HG03039 (cell line): ENCODE results near the gene TYK2.
"Not testable (repeated sequence)": the region's sequence is repeated elsewhere in the genome, so short reads cannot be mapped to it uniquely, and the experiment has no call there.

ENCODE experiments used
- ATAC-seq: cut with Tn5 transposase; IDR thresholded peaks from one replicate; pipeline ENCODE4 v1.9.1; 2021; ENCODE audit warnings: mild to moderate bottlenecking, moderate library complexity; ENCODE audit not compliant: unreplicated experiment

Gene TYK2

DNA sequence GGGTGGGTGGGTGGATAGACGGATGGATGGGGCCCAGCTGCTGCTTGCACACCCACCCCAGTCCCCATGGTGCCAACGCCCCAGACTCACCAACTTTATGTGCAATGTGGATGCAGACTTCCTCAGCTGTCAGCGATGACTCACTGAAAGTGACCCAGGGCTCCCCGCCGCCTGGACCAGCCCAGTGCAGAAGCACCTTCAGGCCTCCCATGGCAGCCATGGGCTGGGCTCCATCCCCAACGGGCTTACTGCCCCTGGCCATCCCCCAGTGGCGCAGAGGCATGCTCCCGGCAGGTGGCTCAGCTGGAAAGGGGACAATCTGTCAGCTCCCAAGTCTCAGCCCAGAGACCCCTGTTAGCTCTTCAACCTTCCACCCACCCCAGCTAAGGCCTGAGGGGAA is 2.2 kb downstream of the TYK2 start:
- no peak for ATAC-seq

DNA sequence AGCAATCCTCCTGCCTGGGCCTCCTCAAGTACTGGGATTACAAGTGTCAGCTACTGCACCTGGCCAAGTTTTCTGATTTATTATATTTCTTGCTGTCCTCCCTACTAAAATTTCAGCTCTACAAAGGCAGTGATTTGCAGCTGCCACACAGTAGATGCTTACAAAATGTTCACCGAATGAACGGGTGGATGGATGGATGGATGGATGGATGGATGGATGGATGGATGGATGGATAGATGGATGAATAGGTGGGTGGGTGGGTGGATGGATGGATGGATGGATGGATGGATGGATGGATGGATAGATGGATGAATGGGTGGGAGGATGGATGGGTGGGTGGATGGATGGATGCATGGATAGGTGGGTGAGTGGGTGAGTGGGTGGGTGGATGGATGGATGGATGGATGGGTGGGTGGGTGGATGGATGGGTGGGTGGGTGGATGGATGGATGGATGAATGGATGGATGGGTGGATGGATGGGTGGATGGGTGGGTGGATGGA is 3.2 kb downstream of the TYK2 start:
- ATAC-seq = not testable (repeated sequence)

DNA sequence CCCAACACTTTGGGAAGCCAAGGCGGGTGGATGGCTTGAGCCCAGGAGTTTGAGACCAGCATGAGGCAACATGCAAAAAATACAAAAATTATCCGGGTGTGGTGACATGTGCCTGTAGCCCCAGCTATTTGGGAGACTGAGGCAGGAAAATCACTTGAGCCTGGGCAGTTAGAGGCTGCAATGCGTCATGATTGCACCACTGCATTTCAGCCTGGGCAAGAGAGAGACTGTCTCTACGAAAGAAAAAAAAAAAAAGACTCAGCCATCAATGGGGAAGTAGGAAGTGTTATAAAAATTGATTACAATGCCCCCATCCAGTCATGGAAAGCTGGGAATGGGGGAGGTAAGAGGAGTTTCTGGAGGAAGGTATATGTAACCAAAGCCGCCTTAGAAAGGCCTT is 5.4 kb downstream of the TYK2 start:
- ATAC-seq = no peak

DNA sequence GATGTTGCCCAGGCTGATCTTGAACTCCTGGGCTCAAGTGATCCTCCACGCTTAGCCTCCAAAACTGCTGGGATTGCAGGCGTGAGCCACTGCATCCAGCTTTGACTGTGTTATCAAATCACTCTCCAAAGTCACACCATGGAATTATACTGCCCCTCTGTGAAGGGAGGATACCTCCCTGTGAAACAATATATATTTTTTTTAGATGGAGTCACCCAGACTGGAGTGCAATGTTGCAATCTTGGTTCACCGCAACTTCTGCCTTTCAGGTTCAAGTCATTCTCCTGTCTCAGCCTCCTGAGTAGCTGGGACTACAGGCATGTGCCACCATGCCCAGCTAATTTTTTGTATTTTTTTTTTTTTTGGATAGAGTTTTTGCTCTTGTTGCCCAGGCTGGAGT is 7.7 kb downstream of the TYK2 start:
- ATAC-seq = no peak

DNA sequence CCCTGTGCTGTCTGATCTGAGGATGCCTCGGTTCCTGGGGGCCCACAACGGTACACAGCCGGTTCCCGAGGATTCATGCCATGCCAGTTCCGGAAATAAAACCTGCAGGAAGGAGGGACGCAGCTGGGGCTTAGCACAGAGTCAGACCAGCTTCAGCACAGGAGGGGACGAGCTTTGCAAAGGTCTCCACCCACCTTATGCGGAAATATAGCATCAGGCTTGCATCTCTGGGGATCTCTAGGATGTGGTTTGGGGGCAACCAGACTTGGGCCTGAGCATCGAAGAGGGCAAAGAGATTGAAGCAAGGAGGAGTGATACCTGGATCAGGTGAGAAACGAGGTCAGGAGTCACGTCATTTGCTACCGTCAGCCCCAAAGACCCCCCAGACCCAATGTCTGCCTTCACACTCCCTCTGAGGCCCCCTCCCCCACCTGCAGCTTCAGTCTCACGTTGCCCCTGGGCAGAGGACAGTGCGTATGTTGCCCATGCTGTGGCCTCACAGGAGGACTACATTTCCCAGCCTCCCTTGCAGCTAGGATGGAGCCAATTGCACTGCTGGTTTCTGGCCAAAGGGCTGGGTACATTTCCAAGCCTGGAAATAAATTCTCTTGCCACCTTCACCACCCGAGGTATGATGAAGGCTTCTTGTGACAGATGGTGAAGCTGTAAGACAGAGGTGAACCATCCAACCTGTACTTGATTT is 12.1 kb downstream of the TYK2 start:
- ATAC-seq = no peak

DNA sequence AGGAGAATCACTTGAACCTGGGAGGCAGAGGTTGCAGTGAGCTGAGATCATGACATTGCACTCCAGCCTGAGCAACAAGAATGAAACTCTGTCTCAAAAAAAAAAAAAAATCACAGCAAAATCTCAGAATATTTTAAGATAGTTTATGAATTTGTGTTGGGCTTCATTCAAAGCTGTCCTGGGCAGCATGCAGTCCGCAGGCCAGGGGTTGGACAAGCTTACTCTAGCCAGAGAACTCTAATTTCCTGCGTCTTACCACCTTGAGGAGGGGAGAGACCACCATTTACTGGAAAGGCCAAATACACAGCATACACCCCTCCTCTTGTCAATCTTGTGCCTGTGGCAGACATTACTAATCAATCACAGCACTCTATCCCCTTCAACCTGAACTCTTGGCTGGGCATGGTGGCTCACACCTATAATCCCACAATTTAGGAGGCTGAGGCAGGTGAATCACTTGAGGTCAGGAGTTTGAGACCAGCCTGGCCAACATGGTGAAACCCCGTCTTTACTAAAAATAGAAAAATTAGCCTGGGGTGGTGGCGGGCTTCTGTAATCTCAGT is 13.3 kb downstream of the TYK2 start:
- not testable (repeated sequence) for ATAC-seq

DNA sequence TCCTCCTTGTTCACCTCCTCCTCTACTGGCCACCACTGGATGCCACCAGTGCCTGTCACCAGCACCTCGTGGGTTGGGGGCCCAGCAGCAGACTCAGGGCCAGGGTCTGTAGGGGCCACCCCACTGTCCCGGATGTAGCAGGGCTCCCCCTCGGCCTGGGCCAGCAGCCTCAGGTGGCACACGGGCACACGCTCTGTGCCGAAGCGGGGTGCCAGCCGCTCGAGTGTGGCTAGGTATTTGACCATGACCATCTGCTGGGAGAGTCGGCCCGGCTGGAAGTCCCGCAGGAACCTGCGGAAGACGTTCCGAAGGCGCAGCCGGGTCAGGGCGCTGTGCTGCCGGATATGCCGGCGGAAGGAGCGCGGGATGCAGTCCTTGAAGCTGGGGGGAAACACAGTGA is 14.9 kb downstream of the TYK2 start:
- no peak for ATAC-seq

DNA sequence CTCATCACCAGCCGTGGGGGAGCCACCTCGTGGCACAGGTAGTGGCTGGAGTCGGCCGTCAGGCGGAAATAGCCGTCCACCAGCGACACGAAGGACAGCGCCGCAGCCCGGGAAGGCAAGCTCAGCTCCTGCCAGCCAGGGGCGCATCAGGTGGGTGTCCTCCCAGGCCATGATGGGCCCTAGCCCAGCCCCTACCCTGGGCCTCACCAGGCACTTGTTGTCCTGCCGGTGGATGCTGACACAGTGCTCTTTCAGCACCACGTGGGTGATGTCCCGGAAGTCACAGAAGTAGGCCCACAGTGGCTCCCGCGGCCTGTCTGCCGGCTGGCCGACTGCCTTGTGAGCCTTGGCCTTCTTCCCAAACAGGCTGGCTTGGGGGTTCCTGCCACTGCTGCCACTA is 15.7 kb downstream of the TYK2 start:
- no peak for ATAC-seq

DNA sequence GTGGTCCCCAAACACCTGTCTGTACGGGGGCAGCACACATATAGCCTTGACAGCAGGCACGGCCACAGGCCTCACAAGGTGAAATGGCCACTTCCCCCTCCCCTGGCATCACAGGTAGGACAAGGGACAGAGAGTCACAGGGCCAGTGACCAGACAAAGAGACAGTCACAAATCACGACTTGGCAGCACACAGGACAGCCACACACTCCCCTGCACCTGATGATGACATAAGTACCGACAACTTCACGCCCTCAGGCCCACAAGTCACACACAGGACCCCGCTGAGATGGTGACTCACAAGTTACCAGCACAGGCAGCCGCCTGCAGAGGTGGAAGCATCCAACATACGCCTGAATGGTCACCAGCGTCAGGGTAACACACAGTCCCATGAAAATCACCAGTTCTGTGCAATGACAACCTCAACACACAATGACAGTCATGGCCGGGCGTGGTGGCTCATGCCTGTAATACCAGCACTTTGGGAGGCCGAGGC is 16.5 kb downstream of the TYK2 start:
- ATAC-seq = no peak

DNA sequence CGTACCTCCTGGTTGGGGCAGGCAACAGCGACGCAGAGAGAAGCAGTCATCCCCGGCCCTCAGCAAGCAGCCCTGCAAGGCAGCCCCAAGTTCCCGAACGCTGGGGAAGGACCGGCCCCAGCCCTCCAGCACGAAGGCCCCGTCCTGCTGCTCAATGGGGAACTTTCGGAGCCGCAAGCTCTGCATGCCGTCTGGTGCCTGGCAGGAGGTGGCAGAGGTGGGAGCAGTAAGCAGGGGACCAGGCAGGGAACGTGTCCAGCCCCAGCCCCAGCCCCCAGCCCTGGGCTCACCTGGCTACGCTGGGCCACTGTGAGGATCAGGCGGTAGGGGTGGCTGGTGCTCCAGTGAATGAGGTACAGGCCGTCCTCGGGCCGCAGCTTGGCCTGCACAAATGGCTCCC is 18.1 kb downstream of the TYK2 start:
- ATAC-seq = no peak

DNA sequence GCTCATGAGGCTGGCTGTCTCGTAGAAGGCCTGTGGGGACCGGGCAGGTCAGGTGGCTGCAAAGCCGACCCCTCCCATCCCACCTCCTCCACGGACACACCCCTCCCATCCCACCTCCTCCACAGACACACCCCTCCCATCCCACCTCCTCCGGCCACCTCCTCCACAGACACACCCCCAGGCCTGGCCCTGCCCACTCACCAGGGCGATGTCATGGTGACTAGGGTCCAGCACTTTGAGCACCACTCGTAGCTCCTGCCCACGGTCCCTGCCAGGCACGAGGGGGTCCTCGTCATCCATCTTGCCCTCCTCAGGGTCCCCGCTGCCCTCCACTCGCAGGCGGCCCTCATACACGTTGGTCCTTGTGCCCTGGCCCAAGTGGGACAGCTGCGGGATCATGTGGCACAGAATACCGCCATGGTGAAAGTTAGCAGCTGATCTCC is 18.8 kb downstream of the TYK2 start:
- ATAC-seq = no peak

DNA sequence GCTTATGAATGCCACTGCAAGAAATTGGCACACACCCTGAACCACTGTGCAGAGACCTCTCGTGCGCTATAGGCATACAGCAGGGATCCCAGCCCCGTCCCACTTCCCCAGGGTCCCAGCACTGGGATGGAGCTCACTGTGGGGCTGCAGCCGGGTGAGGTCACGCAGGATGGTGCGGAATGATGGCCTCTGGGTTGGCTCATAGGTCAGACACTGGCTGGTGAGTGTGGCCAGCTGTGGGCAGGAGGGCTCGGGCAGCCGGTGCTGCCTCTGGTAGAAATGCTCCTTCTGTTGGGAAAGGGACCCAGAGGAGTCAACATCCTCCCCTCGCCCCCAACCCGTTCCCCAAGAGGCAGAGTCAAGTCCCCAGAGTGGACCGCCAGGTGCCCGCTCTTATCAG is 23.9 kb downstream of the TYK2 start:
- no peak for ATAC-seq

DNA sequence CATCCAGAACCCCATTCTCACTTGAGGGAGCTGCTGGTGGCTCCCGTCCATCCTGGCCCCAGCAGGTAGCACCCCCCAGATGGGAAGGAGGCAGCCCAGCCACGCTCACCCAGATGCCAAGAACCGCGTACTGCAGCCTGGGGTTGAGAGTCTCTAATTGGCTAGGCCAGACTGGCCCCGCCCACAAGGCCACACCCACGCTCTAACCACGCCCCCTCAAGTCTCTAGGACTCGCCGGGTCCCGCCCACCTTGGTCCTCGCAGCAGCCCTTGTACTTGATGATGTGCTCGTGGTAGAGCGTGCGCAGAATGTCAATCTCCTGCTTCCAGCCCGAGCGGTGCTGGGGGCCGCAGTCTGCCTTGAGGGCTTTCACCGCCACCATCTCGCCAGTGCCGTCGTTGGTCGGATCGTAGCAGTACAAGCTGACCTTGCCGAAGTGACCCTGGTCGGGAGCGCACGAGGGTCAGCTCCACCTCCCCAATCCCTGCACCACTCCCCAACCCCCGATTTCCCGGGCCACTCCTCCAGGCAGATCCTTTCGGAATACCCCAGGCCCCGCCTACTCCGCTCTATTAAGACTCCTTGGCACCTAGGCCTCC is 26.5 kb downstream of the TYK2 start:
- ATAC-seq = no peak

DNA sequence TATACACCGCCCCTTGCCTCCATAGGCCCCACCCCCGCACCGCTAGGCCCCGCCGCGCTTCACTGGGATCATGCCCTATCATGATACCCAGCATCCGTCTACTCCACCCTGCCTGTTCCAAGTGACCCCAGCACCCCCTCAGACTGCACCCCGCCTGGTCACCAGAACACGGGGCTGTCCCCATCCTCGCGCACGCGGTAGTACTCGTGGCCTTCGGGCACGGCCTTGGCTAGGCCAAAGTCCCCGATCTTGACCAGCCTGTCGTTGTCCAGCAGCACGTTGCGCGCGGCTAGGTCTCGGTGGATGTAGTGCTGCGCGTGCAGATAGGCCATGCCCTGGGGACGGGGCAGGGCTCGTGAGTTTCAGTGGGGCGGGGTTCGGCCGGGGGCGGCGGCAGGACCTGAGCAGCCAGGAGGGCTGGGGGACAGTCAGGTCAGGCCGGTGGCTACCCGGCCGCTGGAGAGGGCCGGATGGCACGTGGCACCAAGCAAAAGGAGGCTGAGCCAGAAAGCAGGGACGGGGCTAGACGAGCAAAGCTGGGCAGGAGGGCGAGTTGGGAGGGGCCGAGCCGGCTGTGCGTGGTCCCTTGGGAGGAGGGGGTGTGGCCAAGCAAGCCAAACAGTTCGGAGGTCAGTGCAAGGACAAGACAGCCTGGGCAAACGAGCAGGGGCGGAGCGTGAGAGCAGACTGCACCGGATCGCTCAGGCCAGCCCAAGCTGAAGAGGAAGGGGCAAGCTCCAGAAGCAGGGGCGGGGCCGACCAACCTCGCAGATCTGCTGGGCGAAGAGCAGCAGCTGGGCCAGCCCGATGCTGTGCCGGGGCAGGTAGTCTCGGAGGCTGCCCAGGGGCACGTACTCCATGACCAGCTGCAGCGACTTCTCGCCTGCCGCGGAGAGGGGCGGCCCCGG is 27.4 kb downstream of the TYK2 start:
- no peak for ATAC-seq

DNA sequence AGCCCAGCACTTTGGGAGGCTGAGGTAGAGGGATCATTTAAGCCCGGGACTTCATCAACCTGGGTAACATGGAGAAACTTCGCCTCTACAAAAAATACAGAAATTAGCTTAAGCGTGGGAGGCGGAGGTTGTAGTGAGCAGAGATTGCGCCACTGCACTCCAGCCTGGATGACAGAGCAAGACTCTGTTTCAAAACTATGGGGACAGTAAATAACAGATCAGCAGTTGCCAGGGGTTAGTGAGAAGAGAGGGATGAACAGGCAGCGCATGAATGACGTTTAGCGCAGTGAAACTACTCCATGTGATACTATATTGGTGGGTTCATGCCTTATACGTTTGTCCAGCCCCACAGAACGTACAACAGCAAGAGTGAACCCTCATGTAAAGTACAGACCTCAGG is 33.9 kb downstream of the TYK2 start:
- no peak for ATAC-seq

DNA sequence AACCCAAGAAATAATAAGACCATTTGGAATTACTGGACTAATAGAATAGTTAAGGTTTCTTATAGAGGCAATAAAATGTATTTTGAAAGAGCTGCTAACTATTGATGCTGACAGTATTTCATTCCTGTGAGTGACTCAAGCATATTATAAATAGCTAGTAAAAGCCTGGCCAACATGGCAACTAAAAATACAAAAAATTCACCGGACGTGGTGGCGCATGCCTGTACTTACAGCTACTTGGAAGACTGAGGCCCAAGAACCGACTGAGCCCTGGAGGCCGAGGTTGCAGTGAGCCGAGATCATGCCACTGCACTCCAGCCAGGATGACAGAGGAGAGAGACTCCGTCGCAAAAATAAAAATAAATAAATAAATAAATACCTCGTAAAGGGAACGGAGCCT is 35.6 kb downstream of the TYK2 start:
- ATAC-seq = no peak

DNA sequence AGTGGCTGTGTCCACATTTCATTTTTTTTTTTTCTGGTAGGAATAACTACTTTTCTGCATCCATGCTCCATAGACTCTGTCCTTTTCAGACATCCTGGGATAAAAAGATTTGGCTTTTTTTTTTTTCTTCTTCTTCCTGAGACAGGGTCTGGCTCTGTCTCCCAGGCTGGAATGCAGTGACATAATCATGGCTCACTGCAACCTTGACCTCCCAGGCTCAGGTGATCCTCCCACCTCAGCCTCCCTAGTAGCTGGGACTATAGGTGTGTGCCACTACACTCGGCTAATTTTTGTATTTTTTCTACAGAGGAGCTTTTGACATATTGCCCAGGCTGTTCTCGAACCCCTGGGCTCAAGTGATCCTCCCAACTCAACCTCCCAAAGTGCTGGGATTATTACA is 36.9 kb downstream of the TYK2 start:
- ATAC-seq = no peak

DNA sequence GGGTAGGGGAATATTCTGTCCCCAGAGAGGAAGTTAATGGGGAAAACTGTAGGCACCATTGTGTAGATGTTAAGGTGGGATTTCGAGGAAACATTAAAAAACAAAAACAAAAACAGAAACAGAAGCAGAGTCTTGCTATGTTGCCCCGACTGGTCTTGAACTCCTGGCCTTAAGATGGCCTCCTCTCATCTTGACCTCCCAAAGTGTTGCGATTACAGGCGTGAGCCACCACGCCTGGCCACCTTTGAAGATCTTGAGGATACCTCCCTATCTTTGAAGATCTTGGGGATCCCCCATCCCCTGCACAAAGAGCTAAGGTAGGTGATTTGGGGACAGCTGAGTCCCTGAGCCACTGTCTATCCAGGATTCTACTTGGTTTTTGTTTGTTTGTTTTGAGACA is 40.4 kb downstream of the TYK2 start:
- no peak for ATAC-seq

DNA sequence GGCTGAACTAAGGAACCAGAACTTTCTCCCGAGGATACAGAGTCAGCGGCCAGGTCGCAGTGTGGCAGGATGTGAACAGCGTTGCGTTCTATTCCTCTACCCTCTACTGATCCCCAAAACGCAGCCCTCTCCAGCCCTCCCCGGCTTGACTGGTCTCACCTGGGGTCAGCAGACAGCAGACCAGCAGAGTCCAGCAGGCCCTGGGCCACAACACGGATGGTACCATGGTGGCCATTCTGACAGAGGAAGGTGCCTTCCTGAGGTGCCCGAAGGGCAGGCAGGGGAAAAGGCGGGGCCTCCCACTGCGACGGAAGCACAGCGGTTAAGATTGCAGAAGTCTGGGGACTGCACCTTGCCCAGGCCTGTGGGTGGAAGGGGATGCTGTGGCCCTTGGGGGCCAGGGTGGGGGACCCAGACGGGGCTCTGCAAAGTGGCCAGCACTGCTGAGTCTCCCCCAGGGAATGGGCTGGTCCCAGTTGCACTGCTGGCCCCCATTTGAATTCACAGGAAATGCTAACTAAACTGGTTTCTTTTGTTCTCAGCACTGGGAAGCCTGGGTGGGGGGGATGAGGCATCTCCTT is 40.9 kb downstream of the TYK2 start, which contains the start of gene ICAM3:
Gene ICAM3 (minus strand): TSS at position 245 of the 581 bp plus-strand sequence. CDS start 10 bp downstream, at position 235.
- peak; percentile 45 for ATAC-seq

DNA sequence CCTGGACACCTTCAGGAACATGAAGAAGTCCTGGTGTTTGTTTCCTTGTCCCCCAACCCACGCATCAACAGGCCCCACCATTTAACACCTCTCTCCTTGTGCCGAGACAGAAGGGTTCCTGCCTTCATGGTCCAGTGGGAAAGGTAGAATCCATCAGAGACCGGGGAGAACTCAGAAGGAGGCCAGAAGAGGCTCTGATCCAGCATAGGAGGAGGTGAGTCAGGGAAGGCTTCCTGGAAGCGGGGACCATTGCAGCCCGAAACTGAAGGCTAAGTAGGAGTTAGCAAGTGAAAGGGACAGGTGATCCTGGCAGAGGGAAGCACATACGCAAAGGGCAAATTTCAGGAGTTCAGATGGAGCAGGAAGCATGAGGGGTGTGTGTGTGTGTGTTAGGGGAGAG is 41.4 kb downstream of the TYK2 start:
- no peak for ATAC-seq

DNA sequence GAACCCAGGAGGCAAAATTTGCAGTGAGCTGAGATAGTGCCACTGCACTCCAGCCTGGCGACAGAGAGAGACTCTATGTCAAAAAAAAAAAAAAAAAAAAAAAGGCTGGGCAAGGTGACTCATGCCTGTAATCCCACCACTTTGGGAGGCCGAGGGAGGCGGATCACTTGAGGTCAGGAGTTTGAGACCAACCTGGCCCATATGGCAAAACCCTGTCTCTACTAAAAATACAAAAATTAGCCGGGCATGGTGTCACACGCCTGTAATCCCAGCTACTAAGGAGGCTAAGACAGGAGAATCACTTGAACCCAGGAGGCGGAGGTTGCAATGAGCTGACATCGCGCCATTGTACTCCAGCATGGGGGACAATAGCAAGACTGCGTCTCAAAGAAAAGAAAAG is 43.6 kb downstream of the TYK2 start:
- ATAC-seq = not testable (repeated sequence)
